Activated naive CD4-positive, alpha-beta T cell treated with anti-CD3 and anti-CD28 coated beads, Interleukin-2, amount 50 U/mL, for 24 hours (primary cell): ENCODE results near the gene TNRC6C.
A peak's percentile ranks its signal among the peaks of the same experiment; 100 is the strongest.
"Not testable (repeated sequence)": the region's sequence is repeated elsewhere in the genome, so short reads cannot be mapped to it uniquely, and the experiment has no call there.

Experiments
- H3K27ac Mint-ChIP-seq: one replicate; pipeline ENCODE4 v1.8.0; 2021; ENCODE audit warnings: mild to moderate bottlenecking, mixed read lengths
- H3K27me3 Mint-ChIP-seq: one replicate; pipeline ENCODE4 v1.8.0; 2021; ENCODE audit warnings: mixed read lengths
- H3K36me3 Mint-ChIP-seq: one replicate; pipeline ENCODE4 v1.8.0; 2021; ENCODE audit warnings: mixed read lengths
- H3K4me1 Mint-ChIP-seq: one replicate; pipeline ENCODE4 v1.8.0; 2021; ENCODE audit warnings: mixed read lengths
- H3K4me3 Mint-ChIP-seq: one replicate; pipeline ENCODE4 v1.8.0; 2021; ENCODE audit warnings: mild to moderate bottlenecking, mixed read lengths
- H3K9me3 Mint-ChIP-seq: one replicate; pipeline ENCODE4 v1.8.0; 2021; ENCODE audit warnings: mixed read lengths

The TNRC6C gene

GRCh38 chr17:78138204-78139060 lies 179.9 kb downstream of the TNRC6C start:
- peak overlapping the region; percentile 59 for H3K27ac Mint-ChIP-seq
- H3K4me3 Mint-ChIP-seq: no peak overlapping the region
- H3K9me3 Mint-ChIP-seq: no peaks in the 10 kb centered on the region
- no peaks in the 10 kb centered on the region for H3K27me3 Mint-ChIP-seq
- H3K4me1 Mint-ChIP-seq: peaks cover 79% of the 10 kb centered on the region
- peaks cover 7% of the 10 kb centered on the region for H3K36me3 Mint-ChIP-seq

- peaks cover 76% of the 10 kb centered on the region for H3K4me1 Mint-ChIP-seq
- H3K27ac Mint-ChIP-seq: peak overlapping the region; percentile 87
- not testable (repeated sequence) for H3K36me3 Mint-ChIP-seq, H3K27me3 Mint-ChIP-seq, H3K9me3 Mint-ChIP-seq, H3K4me3 Mint-ChIP-seq
Observed at GRCh38 chr17:78139861-78140168, 181.3 kb downstream of the TNRC6C start.

DNA sequence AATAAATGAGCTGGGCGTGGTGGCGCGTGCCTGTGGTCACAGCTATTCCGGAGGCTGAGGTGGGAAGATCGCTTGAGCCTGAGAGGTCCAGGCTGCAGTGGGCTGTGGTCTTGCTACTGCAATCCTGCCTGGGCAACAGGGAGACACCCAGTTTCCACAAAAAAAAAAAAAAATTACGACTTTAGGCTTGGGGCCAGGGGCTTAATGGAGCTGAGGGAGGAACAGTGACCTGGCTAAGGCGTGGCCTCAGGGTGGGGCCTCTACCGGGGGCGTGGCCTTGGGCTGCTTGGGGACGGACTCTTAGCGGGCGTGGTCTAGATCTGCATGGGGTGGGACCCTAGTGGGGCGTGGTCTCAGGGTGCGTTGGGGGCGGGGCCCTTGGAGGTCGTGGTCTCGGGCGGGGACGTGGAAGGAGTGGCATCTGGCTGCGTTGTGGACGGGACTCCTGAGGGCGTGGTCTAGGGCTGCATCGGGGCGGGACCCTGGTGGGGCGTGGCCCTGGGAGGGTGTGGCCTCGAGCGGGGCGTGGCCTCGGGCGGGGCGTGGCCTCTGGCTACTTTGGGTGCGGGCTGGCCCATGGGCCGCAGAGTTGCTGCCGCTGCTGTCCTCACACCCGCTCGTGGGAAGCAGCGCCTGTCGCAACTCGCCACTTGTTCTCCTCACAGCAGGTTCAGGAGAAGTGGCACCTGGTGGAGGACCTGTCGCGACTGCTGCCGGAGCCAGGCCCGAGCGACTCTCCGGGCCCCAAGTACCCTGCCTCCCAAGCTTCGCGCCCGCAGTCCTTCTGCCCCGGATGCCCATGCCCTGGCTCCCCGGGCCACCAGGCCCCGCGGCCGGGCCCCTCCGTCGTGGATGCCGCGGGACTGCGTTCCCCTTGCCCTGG lies 181.9 kb downstream of the TNRC6C start:
- Mint-ChIP-seq H3K4me1 (peaks cover 74% of the 10 kb centered on the region), H3K27me3 (no peaks in the 10 kb centered on the region), H3K36me3 (peaks cover 5% of the 10 kb centered on the region), H3K27ac (peak overlapping the region; percentile 87), H3K9me3 (no peaks in the 10 kb centered on the region), H3K4me3 (peak overlapping the region; percentile 42)

DNA sequence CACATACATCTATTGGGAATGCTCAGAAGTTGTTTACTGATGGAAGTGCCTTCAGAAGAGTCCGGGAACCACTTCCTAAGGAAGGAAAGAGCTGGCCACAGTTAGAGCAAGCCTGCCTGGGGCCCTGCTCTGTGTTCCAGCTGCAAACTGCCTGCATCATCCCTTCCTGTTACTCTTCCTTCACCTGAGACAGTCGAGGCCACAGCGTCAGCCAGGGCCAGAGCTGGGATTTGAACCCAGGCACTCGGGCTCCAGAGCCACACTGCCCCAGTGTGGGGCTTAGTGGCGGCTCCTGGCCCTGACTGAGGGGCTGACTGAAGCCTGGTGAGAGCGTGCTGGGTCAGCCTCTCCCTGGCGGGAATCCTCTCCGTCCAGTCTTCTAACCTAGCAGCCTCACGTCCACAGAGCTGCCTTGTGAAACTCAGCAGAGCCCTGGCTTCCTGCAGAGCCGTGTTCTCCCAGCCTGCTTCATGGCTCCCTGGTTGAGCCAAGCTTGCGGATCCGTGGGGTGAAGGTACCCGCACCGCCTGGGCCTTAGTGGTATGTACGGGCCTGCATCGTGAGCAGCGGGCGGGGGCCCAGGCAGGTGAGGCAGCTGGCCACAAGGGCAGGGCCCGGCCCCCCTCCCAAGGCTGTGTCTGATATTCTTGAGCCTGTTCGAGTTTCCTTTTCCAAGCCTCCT lies 183.1 kb downstream of the TNRC6C start:
- Mint-ChIP-seq H3K4me1 (peaks cover 63% of the 10 kb centered on the region), H3K36me3 (no peaks in the 10 kb centered on the region), H3K9me3 (no peaks in the 10 kb centered on the region), H3K27ac (peak overlapping the region; percentile 70), H3K4me3 (no peak overlapping the region), H3K27me3 (no peaks in the 10 kb centered on the region)

GRCh38 chr17:78142119-78142861 lies 183.8 kb downstream of the TNRC6C start:
- Mint-ChIP-seq H3K9me3 (no peaks in the 10 kb centered on the region), H3K27me3 (no peaks in the 10 kb centered on the region), H3K4me1 (peaks cover 56% of the 10 kb centered on the region), H3K36me3 (no peaks in the 10 kb centered on the region), H3K27ac (peak overlapping the region; percentile 12), H3K4me3 (no peak overlapping the region)

DNA sequence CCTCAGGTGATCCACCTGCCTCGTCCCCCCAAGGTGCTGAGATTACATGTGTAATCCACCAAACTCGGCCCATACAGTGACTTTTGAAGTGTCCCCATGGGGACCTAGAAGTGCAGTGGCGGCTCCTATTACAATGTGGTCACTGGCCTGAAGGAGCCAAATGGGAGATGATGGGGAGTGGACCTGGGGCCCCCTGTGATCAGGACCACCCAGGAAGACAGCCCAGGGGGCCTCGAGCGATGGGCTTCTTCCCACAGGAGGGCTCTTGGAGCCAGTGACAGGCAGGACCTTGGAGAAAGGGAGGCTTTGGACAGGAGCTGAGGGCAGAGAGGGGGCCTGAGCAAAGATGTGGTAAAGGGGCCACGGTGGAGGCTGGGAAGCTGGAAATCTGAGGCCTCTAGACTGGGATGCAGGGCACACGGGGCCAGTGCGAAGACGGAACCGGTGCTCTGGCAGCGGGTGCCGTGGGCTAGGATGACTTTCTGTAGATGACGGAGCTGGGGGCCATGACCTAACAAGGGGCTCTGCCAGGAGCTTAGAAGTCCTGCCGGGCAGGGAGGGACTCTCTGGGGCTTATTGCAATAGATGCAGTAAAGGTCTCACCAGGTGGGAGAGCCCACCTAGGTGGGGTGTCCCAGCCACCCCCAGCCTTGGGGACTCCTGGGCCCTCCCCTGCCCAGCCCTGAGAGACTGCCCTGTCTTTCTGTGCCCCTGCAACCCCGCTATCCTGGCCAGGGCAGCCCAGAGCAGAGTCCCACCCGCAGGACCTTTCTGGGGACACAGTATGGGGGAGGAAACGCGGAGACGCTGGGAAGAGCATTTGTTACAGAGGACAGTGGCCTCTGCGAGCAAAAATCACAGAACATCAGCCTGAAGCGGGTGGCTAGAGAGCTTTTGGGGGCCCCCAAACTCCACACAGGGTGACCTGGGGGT lies 185.0 kb downstream of the TNRC6C start:
- Mint-ChIP-seq H3K4me1 (peaks cover 55% of the 10 kb centered on the region), H3K27me3 (no peaks in the 10 kb centered on the region), H3K36me3 (no peaks in the 10 kb centered on the region), H3K4me3 (no peak overlapping the region), H3K27ac (peak overlapping the region; percentile 17), H3K9me3 (no peaks in the 10 kb centered on the region)

DNA sequence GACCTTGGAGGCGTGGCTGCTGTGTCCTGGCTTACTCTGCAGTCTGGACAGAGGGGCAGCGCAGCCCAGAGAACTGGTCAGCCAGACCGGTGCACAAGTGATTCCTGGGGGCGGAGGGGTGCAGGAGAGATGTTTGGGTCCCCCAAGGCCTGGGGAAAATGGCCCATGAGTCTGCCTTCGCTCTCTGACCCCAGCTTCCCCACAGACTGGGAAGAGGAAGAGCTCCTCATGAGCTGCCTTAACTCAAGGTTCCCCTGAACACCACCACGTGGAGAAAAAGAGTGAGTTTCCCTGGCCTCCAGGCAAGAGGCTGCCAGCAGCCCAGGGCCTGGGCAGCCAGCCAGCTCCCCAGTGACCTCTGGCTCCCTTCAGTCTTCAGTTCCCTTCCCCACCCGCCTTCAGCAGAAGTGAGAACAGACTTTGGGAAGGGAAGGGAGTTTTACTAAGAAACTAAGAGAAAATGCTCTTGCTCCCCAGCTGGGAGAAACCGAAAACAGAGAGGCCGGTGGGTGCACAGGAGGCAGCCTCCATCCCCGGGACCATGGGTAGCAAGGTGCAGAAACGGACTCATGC lies 185.7 kb downstream of the TNRC6C start:
- Mint-ChIP-seq H3K9me3 (no peaks in the 10 kb centered on the region), H3K36me3 (no peaks in the 10 kb centered on the region), H3K4me3 (no peak overlapping the region), H3K4me1 (peaks cover 50% of the 10 kb centered on the region), H3K27ac (peak overlapping the region; percentile 17), H3K27me3 (no peaks in the 10 kb centered on the region)

DNA sequence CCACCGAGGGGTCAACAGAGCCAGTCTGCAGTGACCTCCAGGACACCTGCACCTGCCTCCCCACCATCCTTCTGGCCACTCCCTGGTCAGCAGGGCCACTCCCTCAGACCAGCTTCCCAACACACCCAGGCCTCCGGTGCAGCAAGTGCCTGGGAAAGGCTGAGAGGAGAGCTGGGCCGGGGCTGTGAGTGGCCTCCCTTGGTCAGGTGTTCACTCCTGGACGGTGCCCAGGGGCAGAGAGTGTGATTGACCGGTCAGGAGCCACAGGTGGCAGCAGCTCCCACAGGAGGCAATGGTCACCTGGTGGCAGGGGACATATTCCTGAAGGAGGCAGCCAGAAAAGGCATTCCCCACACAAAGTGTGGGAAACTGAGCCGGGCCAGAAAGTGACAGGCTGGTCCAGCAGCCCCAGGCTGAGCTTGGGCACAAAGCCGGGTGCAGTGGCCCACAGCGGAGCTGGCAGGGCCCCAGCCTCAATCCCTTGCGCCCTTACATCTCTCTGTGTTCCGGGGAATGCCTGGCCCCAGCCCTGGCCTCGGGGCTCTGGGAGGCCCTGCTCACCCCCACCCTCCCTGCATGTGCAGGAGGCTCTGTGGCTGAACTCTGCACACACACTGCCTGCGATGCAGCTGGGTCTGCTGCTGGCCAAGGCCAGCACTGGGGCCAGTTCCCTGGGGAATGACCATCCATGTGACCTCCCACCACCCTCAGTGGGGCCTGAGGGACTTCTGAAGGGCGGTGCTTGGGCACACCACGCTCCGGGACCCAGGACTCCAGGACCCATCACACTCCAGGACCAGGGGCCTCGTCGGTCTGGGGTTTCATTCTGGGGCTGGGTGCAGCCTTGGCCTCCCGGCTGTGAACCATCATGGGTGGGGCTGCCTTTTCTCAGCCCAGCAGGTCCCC lies 186.5 kb downstream of the TNRC6C start:
- Mint-ChIP-seq H3K27ac (no peak overlapping the region), H3K4me3 (no peak overlapping the region), H3K9me3 (no peaks in the 10 kb centered on the region), H3K27me3 (no peaks in the 10 kb centered on the region), H3K4me1 (peaks cover 45% of the 10 kb centered on the region), H3K36me3 (no peaks in the 10 kb centered on the region)

DNA sequence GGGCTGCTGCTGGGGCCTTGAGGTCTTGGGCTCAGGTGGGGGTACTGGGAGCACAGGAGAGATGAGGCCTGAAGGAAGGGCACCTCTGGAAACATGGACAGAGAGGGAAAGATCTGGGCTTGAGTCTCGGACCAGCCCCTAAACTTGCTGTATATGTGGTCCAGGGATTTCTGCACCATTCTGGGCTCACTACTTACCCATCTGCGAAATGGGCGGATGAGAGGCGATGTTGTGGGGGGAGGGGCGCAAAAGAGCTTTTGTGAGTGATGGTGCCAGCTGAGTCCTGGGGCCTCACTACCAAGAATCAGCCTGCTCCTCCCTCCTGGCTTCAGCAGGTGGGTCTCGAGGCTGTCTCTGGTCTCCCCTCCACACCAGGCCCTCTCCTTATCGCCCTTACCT lies 188.0 kb downstream of the TNRC6C start:
- Mint-ChIP-seq H3K36me3 (no peaks in the 10 kb centered on the region), H3K4me1 (peaks cover 36% of the 10 kb centered on the region), H3K27me3 (no peaks in the 10 kb centered on the region), H3K9me3 (no peaks in the 10 kb centered on the region), H3K4me3 (no peak overlapping the region), H3K27ac (no peak overlapping the region)

GRCh38 chr17:78146881-78147280 lies 188.4 kb downstream of the TNRC6C start:
- Mint-ChIP-seq H3K27me3 (no peaks in the 10 kb centered on the region), H3K36me3 (no peaks in the 10 kb centered on the region), H3K9me3 (no peaks in the 10 kb centered on the region), H3K4me3 (no peak overlapping the region), H3K27ac (no peak overlapping the region), H3K4me1 (peaks cover 34% of the 10 kb centered on the region)

GRCh38 chr17:78147315-78147998 lies 189.0 kb downstream of the TNRC6C start:
- Mint-ChIP-seq H3K9me3 (no peaks in the 10 kb centered on the region), H3K4me3 (no peak overlapping the region), H3K4me1 (peaks cover 28% of the 10 kb centered on the region), H3K27me3 (no peaks in the 10 kb centered on the region), H3K27ac (no peak overlapping the region), H3K36me3 (no peaks in the 10 kb centered on the region)

DNA sequence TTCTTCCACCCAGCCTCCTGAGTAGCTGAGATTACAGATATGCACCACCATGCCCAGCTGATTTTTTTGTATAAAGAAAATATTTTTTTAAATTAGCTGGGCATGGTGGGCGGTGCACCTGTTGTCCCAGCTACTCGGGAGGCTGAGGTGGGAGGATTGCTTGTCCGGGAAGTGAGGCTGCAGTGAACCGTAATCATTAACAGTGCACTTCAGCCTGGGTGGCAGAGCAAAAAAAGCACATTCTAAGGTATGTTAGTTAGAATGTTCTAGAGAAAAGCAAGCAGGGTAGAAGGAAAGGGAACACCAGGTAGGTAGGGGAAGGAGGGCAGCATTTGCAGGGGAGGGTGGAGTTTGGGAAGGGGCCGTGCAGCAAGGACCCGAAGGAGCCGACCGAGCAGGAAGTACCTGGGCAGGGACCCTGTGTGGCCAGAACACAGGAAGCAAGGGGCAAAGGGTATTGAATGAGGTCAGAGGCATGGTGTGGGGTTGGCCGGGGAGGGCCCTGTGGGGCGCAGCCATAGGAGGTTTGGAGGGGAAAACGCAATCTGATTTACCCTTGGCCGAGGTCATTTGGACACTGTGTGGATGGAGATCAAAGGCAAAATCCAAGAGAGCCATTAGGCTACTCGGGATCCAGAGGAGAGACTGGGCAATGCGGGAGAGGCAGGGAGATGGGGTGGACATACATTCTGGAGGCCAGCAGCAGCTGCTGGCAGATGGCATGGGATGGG lies 189.9 kb downstream of the TNRC6C start:
- Mint-ChIP-seq H3K4me3 (no peak overlapping the region), H3K9me3 (no peaks in the 10 kb centered on the region), H3K4me1 (peaks cover 21% of the 10 kb centered on the region), H3K36me3 (no peaks in the 10 kb centered on the region), H3K27ac (peak overlapping the region; percentile 87), H3K27me3 (no peaks in the 10 kb centered on the region)
